OCI-LY1 (cell line): ENCODE data around the gene LCN15.

Experiments
- EZH2 ChIP-seq: fragments of 200-600 bp; sonication (generic), shearing (Covaris generic); IDR thresholded peaks from 2 replicates; pipeline ENCODE4 v1.8.0; 2017; ENCODE audit warnings: borderline replicate concordance, mixed run types, mild to moderate bottlenecking, antibody characterized with exemption, low read length, moderate library complexity, mixed read lengths
- TF ChIP-seq, protein P1 (sequence below): fragments of 200-600 bp; sonication (generic), shearing (Covaris generic); IDR thresholded peaks from 2 replicates; pipeline ENCODE4 v1.5.1; 2017; ENCODE audit warnings: mild to moderate bottlenecking, antibody characterized with exemption, low read length, moderate library complexity, mixed read lengths

DNA sequence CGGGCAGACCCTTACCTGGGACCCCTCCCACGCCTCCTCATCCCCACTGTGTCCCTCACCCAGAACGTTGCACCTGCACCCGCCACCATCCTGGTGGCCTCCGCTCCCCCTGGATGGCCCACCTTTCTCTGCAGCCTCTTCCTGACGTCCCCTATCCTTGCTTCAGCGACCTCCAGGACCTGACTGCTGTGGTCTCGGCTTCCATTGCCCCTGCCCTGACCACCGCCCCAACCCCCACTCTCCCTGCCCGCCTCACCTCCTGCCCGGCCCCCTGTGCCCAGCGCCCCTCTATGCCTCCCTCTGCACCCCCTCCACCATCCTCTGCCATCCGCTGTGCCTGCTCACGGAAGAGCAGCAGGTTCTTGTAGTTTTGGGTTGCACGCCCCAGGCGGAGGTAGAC lies 23.8 kb downstream of the LCN15 start:
- TF ChIP-seq, protein P1, sequence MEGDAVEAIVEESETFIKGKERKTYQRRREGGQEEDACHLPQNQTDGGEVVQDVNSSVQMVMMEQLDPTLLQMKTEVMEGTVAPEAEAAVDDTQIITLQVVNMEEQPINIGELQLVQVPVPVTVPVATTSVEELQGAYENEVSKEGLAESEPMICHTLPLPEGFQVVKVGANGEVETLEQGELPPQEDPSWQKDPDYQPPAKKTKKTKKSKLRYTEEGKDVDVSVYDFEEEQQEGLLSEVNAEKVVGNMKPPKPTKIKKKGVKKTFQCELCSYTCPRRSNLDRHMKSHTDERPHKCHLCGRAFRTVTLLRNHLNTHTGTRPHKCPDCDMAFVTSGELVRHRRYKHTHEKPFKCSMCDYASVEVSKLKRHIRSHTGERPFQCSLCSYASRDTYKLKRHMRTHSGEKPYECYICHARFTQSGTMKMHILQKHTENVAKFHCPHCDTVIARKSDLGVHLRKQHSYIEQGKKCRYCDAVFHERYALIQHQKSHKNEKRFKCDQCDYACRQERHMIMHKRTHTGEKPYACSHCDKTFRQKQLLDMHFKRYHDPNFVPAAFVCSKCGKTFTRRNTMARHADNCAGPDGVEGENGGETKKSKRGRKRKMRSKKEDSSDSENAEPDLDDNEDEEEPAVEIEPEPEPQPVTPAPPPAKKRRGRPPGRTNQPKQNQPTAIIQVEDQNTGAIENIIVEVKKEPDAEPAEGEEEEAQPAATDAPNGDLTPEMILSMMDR, result no peak
- no peak for TF ChIP-seq EZH2
